ENCODE measurements around the gene SLC10A7.

Gene SLC10A7

DNA sequence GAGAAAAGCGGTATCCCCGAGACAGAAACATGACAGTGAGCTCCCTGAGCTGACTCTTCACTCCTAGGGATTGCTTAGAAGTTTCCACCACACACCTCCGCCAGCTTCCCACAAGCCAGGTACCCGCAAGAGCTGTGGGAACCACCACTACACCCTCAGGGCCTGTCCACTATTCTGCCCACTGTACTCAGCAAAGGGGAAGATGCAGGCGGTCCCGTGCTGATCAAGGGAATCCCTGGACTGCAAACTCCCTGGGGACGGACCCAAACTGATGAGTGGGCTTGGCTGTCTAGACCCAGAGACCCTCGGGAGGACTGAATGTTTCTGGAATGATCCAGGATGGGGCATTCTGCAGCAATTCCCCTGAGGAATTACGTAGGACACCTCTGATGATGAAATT lies 277.2 kb downstream of the SLC10A7 start:
- no peaks in the 10 kb centered on the region for H3K9me2 ChIP-seq (replicated peaks; ENCODE audit: insufficient read depth, low read length)
- no peaks in the 10 kb centered on the region for H3K9me3 ChIP-seq (replicated peaks; ENCODE audit: insufficient read depth, low read length)
- no peaks in the 10 kb centered on the region for H3K36me3 ChIP-seq (replicated peaks; ENCODE audit: insufficient read depth, low read length)
- no peak overlapping the region for H3K27ac ChIP-seq (ENCODE audit: low read length)
- TF ChIP-seq EZH2phosphoT487 (IDR thresholded peaks at IDR 0.05; ENCODE audit: low read length) (no peak), EZH2 (optimal IDR thresholded peaks at IDR 0.05; ENCODE audit: low read depth, low read length) (no peak)
- TF ChIP-seq, protein P1, sequence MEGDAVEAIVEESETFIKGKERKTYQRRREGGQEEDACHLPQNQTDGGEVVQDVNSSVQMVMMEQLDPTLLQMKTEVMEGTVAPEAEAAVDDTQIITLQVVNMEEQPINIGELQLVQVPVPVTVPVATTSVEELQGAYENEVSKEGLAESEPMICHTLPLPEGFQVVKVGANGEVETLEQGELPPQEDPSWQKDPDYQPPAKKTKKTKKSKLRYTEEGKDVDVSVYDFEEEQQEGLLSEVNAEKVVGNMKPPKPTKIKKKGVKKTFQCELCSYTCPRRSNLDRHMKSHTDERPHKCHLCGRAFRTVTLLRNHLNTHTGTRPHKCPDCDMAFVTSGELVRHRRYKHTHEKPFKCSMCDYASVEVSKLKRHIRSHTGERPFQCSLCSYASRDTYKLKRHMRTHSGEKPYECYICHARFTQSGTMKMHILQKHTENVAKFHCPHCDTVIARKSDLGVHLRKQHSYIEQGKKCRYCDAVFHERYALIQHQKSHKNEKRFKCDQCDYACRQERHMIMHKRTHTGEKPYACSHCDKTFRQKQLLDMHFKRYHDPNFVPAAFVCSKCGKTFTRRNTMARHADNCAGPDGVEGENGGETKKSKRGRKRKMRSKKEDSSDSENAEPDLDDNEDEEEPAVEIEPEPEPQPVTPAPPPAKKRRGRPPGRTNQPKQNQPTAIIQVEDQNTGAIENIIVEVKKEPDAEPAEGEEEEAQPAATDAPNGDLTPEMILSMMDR (IDR thresholded peaks at IDR 0.05; ENCODE audit: low read length): no peak
- no peak overlapping the region for H3K9ac ChIP-seq (ENCODE audit: low read length)
- no peaks in the 10 kb centered on the region for H3K27me3 ChIP-seq (replicated peaks; ENCODE audit: insufficient read depth, low read length)
- H3K4me2 ChIP-seq (ENCODE audit: low read depth, low read length): no peak overlapping the region
- H3K79me2 ChIP-seq (ENCODE audit: low read length): no peaks in the 10 kb centered on the region
- no peaks in the 10 kb centered on the region for H3F3A ChIP-seq (ENCODE audit: insufficient read depth, low read length)
- no peaks in the 10 kb centered on the region for H3K4me1 ChIP-seq (ENCODE audit: low read length)
- H3K4me3 ChIP-seq (ENCODE audit: low read length): no peak overlapping the region
- DNase-seq: no peak
- no peak overlapping the region for H2AFZ ChIP-seq (ENCODE audit: low read length)
- no peaks in the 10 kb centered on the region for H4K20me1 ChIP-seq (ENCODE audit: insufficient read depth, low read length)

DNA sequence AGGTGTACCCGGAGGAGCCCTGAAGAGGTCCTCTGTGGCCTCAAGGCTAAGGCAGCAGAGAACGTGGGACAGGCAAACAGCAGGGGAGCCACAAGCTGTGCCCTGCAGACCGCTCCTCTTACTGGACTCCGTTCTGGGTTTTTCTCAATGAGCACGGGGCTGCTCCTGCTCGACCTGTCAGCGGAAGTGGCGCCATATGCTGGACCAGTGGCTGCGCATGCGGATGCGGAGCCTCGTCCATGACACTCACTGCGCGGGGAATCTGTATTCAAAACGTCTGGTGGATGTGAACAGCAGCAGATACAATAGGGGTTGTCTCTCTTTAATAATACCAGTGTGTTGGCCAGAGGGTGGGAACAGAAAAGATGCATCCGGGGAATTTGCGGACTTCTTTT lies 277.9 kb downstream of the SLC10A7 start:
- H3K9ac ChIP-seq (ENCODE audit: low read length): no peak overlapping the region
- no peaks in the 10 kb centered on the region for H3K27me3 ChIP-seq (replicated peaks; ENCODE audit: insufficient read depth, low read length)
- H3K4me3 ChIP-seq (ENCODE audit: low read length): no peak overlapping the region
- H3F3A ChIP-seq (ENCODE audit: insufficient read depth, low read length): no peaks in the 10 kb centered on the region
- H3K36me3 ChIP-seq (replicated peaks; ENCODE audit: insufficient read depth, low read length): no peaks in the 10 kb centered on the region
- H3K9me2 ChIP-seq (replicated peaks; ENCODE audit: insufficient read depth, low read length): no peaks in the 10 kb centered on the region
- TF ChIP-seq EZH2 (optimal IDR thresholded peaks at IDR 0.05; ENCODE audit: low read depth, low read length): no peak
- TF ChIP-seq EZH2phosphoT487 (IDR thresholded peaks at IDR 0.05; ENCODE audit: low read length): no peak
- TF ChIP-seq, protein P1 (IDR thresholded peaks at IDR 0.05; ENCODE audit: low read length): no peak
- no peak overlapping the region for H2AFZ ChIP-seq (ENCODE audit: low read length)
- no peak overlapping the region for H3K4me2 ChIP-seq (ENCODE audit: low read depth, low read length)
- DNase-seq: no peak
- no peak overlapping the region for H3K27ac ChIP-seq (ENCODE audit: low read length)
- no peaks in the 10 kb centered on the region for H4K20me1 ChIP-seq (ENCODE audit: insufficient read depth, low read length)
- H3K4me1 ChIP-seq (ENCODE audit: low read length): no peaks in the 10 kb centered on the region
- no peaks in the 10 kb centered on the region for H3K79me2 ChIP-seq (ENCODE audit: low read length)
- H3K9me3 ChIP-seq (replicated peaks; ENCODE audit: insufficient read depth, low read length): no peaks in the 10 kb centered on the region

DNA sequence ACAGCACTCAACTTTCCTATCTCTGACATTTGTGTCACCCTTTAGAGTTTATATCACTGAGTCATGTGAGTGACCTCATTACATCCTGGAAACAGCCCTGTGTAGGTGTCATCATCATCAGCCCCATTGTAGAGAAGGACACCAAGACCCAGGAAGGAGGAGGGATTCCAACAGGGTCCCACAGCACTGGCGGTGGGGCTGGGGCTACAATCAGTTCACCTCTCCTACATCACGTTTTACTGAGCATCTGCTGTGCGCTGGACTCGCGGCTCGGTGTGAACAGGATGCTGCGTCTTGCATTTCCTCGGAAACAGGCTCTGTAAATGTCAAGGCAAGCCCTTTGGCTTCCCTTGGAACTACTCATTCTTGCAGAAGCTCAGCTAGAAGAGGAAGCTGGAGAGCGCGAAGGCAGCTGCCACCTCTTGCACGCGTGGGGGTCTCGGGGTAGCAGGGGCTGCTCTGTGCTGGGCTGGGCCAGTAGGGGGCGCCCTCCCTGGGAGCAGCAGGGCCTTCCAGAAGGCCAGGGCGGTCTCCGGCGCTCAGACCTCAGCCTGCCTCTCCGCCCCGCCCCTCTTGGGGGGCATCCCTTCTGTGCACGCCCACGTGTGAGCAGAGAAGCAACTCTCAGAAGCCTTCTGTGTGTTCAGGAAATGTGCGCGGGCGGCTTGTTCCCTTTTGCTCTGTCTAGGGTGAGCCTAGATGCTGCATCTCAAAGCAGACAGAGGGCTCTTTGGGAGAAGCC lies 278.4 kb downstream of the SLC10A7 start:
- Histone ChIP-seq H3K9me2 (replicated peaks; ENCODE audit: insufficient read depth, low read length) (no peaks in the 10 kb centered on the region), H2AFZ (ENCODE audit: low read length) (no peak overlapping the region), H3K4me1 (ENCODE audit: low read length) (no peaks in the 10 kb centered on the region), H3K9me3 (replicated peaks; ENCODE audit: insufficient read depth, low read length) (no peaks in the 10 kb centered on the region), H3K4me3 (ENCODE audit: low read length) (no peak overlapping the region), H3K79me2 (ENCODE audit: low read length) (no peaks in the 10 kb centered on the region), H3K9ac (ENCODE audit: low read length) (no peak overlapping the region), H3K27me3 (replicated peaks; ENCODE audit: insufficient read depth, low read length) (no peaks in the 10 kb centered on the region), H3K27ac (ENCODE audit: low read length) (no peak overlapping the region), H3K4me2 (ENCODE audit: low read depth, low read length) (no peak overlapping the region), H4K20me1 (ENCODE audit: insufficient read depth, low read length) (no peaks in the 10 kb centered on the region), H3F3A (ENCODE audit: insufficient read depth, low read length) (no peaks in the 10 kb centered on the region), H3K36me3 (replicated peaks; ENCODE audit: insufficient read depth, low read length) (no peaks in the 10 kb centered on the region)
- TF ChIP-seq, protein P1 (IDR thresholded peaks at IDR 0.05; ENCODE audit: low read length): peak; percentile 62
- no peak for TF ChIP-seq EZH2 (optimal IDR thresholded peaks at IDR 0.05; ENCODE audit: low read depth, low read length)
- DNase-seq: no peak
